H1 (cell line): Measurements from ENCODE around the gene LGALS12. TPM values are rescaled to one million over a fixed set of nuclear protein-coding genes. Genes with fewer than 3 reads are reported as not detected.

Experiments used
- CTCF ChIA-PET: fragments of 300-600 bp; sonication (Branson Sonifier 250); formaldehyde crosslinking; loops from one replicate; lab custom pipeline; 2021; ENCODE audit not compliant: partially characterized antibody; lab: Charles Lee
- POLR2A ChIA-PET: fragments of 300-600 bp; sonication (Branson Sonifier 250); formaldehyde crosslinking; loops from one replicate; lab custom pipeline; 2021; ENCODE audit warnings: inconsistent platforms; ENCODE audit not compliant: partially characterized antibody; lab: Charles Lee
- DNase-seq, 2 experiments: peaks; one replicate each; pipeline versions ENCODE4 v3.0.0 to v3.0.0-alpha.2; 2010 to 2022; ENCODE audit warnings: low spot score in 2 of 2, low read depth in 1 of 2, mixed read lengths in 1 of 2
- FAIRE-seq: peaks from 2 replicates; lab custom pipeline; 2011; peaks lifted over from hg19 to GRCh38; lab: Jason Lieb, UNC
- H2AFZ ChIP-seq: 2 replicates; pipeline ENCODE4 v1.8.1; 2012; ENCODE audit warnings: low read length, inconsistent platforms
- H2AK5ac ChIP-seq: 2 replicates; pipeline ENCODE4 v1.6.1; 2013; ENCODE audit warnings: low read depth, low read length
- H2BK120ac ChIP-seq: replicated peaks from 2 replicates; pipeline ENCODE3; 2013; ENCODE audit warnings: low read depth, low read length, inconsistent platforms
- H2BK12ac ChIP-seq: 2 replicates; pipeline ENCODE4 v1.6.1; 2013; ENCODE audit warnings: low read depth, low read length
- H2BK15ac ChIP-seq: 2 replicates; pipeline ENCODE4 v1.6.1; 2013; ENCODE audit warnings: low read length
- H2BK20ac ChIP-seq: 2 replicates; pipeline ENCODE4 v1.6.1; 2013; ENCODE audit warnings: low read length
- H2BK5ac ChIP-seq: 2 replicates; pipeline ENCODE4 v1.6.1; 2013; ENCODE audit warnings: low read depth, low read length
- H3K14ac ChIP-seq: 2 replicates; pipeline ENCODE4 v1.6.1; 2013; ENCODE audit warnings: inconsistent platforms; ENCODE audit not compliant: insufficient read length
- H3K18ac ChIP-seq: 2 replicates; pipeline ENCODE4 v1.6.1; 2013; ENCODE audit warnings: low read length; ENCODE audit errors: extremely low read depth
- H3K23ac ChIP-seq: 2 replicates; pipeline ENCODE4 v1.6.1; 2013; ENCODE audit warnings: inconsistent platforms; ENCODE audit not compliant: insufficient read length
- H3K23me2 ChIP-seq: 2 replicates; pipeline ENCODE4 v1.6.1; 2013; ENCODE audit warnings: low read depth, low read length
- H3K27ac ChIP-seq: 2 replicates; pipeline ENCODE4 v1.6.1; 2011; ENCODE audit warnings: low read depth, low read length, inconsistent platforms
- H3K27me3 ChIP-seq, 4 experiments: replicated peaks in 1 of 4; 1 replicate in 1 of 4; 2 replicates in 3 of 4; pipeline versions ENCODE4 v1.6.1 to v1.8.1; 2011 to 2013; ENCODE audit warnings: low read length in 3 of 4, mild to moderate bottlenecking in 3 of 4, inconsistent platforms in 2 of 4, mixed read lengths in 2 of 4, moderate library complexity in 1 of 4; ENCODE audit not compliant: control insufficient read depth in 3 of 4, insufficient read depth in 3 of 4; ENCODE audit errors: extremely low read depth in 1 of 4
- H3K36me3 ChIP-seq, 4 experiments: 2 replicates each; pipeline versions ENCODE4 v1.6.1 to v1.8.1; 2011 to 2013; ENCODE audit warnings: mild to moderate bottlenecking in 4 of 4, low read length in 3 of 4, moderate library complexity in 2 of 4, control low read depth in 1 of 4, inconsistent platforms in 1 of 4; ENCODE audit not compliant: insufficient read depth in 4 of 4, control insufficient read depth in 2 of 4
- H3K4ac ChIP-seq: replicated peaks from 2 replicates; pipeline ENCODE3; 2013; ENCODE audit warnings: low read length, low read depth, mixed read lengths, inconsistent platforms; ENCODE audit not compliant: insufficient read length
- H3K4me1 ChIP-seq, 4 experiments: replicated peaks in 1 of 4; 1 replicate in 1 of 4; 2 replicates in 3 of 4; pipeline versions ENCODE4 v1.6.1 to v1.8.1; 2011 to 2013; ENCODE audit warnings: low read length in 3 of 4, inconsistent platforms in 2 of 4, mixed read lengths in 1 of 4; ENCODE audit not compliant: insufficient read depth in 4 of 4, control insufficient read depth in 3 of 4
- H3K4me2 ChIP-seq, 2 experiments: 2 replicates each; pipeline versions ENCODE4 v1.6.1 to v1.8.1; 2011 to 2013; ENCODE audit warnings: low read depth in 2 of 2, low read length in 2 of 2, control low read depth in 1 of 2, inconsistent platforms in 1 of 2, mild to moderate bottlenecking in 1 of 2; ENCODE audit not compliant: insufficient read depth in 1 of 2
- H3K4me3 ChIP-seq, 4 experiments: fragments of 200-600, 300-600 bp in 1 of 4; sonication (generic), shearing (Covaris generic), sonication (Bioruptor Twin) in 1 of 4; 2 replicates each; pipeline versions ENCODE4 v1.5.1 to v1.8.1; 2011 to 2016; ENCODE audit warnings: low read length in 4 of 4, low read depth in 3 of 4, control low read depth in 2 of 4, inconsistent platforms in 2 of 4, mild to moderate bottlenecking in 2 of 4, mixed read lengths in 1 of 4, moderate library complexity in 1 of 4; ENCODE audit not compliant: insufficient read depth in 2 of 4; ENCODE audit errors: extremely low read depth in 1 of 4
- H3K56ac ChIP-seq: replicated peaks from 2 replicates; pipeline ENCODE3; 2013; ENCODE audit warnings: low read depth, mild to moderate bottlenecking, mixed read lengths, low read length, inconsistent platforms; ENCODE audit not compliant: insufficient read length
- H3K79me1 ChIP-seq: 2 replicates; pipeline ENCODE4 v1.6.1; 2013; ENCODE audit warnings: low read depth, low read length, control low read depth
- H3K79me2 ChIP-seq, 2 experiments: 2 replicates each; pipeline versions ENCODE4 v1.6.1 to v1.8.1; 2012 to 2013; ENCODE audit warnings: low read length in 2 of 2, mild to moderate bottlenecking in 2 of 2, inconsistent platforms in 1 of 2; ENCODE audit not compliant: insufficient read depth in 2 of 2, control insufficient read depth in 1 of 2
- H3K9ac ChIP-seq, 4 experiments: replicated peaks in 1 of 4; 1 replicate in 1 of 4; 2 replicates in 3 of 4; pipeline versions ENCODE4 v1.6.1 to v1.8.1; 2011 to 2013; ENCODE audit warnings: low read depth in 3 of 4, low read length in 3 of 4, control low read depth in 2 of 4, mild to moderate bottlenecking in 2 of 4, moderate library complexity in 2 of 4, inconsistent platforms in 1 of 4; ENCODE audit errors: extremely low read depth in 1 of 4
- H3K9me3 ChIP-seq, 2 experiments: 2 replicates each; pipeline versions ENCODE4 v1.6.1 to v1.8.1; 2012 to 2013; ENCODE audit warnings: mild to moderate bottlenecking in 2 of 2, moderate library complexity in 2 of 2, control low read depth in 1 of 2, inconsistent platforms in 1 of 2, low read depth in 1 of 2, low read length in 1 of 2, mixed read lengths in 1 of 2; ENCODE audit not compliant: insufficient read depth in 2 of 2
- H4K20me1 ChIP-seq, 2 experiments: replicated peaks in 1 of 2; 2 replicates each; pipeline versions ENCODE3 to v1.8.1; 2011 to 2013; ENCODE audit warnings: inconsistent platforms in 2 of 2, low read length in 2 of 2, mild to moderate bottlenecking in 1 of 2; ENCODE audit not compliant: insufficient read depth in 2 of 2, control insufficient read depth in 1 of 2
- H4K5ac ChIP-seq: 2 replicates; pipeline ENCODE4 v1.6.1; 2013; ENCODE audit warnings: low read length, low read depth, mixed read lengths, inconsistent platforms; ENCODE audit not compliant: insufficient read length
- H4K8ac ChIP-seq: 2 replicates; pipeline ENCODE4 v1.8.0; 2013; ENCODE audit warnings: mild to moderate bottlenecking, moderate library complexity, low read length, inconsistent platforms; ENCODE audit not compliant: insufficient read depth; ENCODE audit errors: extremely low read depth
- H4K91ac ChIP-seq: replicated peaks from 2 replicates; pipeline ENCODE3; 2013; ENCODE audit warnings: low read length, mixed read lengths, inconsistent platforms; ENCODE audit not compliant: insufficient read length
- PHF8 ChIP-seq: fragments of 200-600 bp; sonication (generic); conservative IDR thresholded peaks from 2 replicates; pipeline ENCODE4 v1.7.1; 2012; ENCODE audit warnings: low read depth, mild to moderate bottlenecking, inconsistent platforms, low read length, moderate library complexity
- WGBS, 2 experiments: shearing (Covaris generic) in 1 of 2; methylation state at CpG; one replicate each; pipeline versions ENCODE4 v1.1.6 to v1.1.7; 2013 to 2015; ENCODE audit warnings: low lambda C conversion rate in 2 of 2, mixed read lengths in 2 of 2, inconsistent platforms in 1 of 2, low coverage in 1 of 2, missing lambda C conversion rate in 1 of 2; ENCODE audit not compliant: insufficient replicate concordance in 2 of 2, insufficient coverage in 1 of 2, insufficient read length in 1 of 2; ENCODE audit errors: extremely low coverage in 1 of 2, missing lambda C conversion rate in 1 of 2; 5-methylcytosine and 5-hydroxymethylcytosine counted together
- polyA plus RNA-seq, 7 experiments: library from polyadenylated mRNA; depleted of rRNA in 3 of 7; stranded (reverse) in 5 of 7; unstranded in 2 of 7; fragments of >200 nt in 5 of 7; fragments of 200-250 nt in 2 of 7; gene quantifications; 1 replicate in 5 of 7; 2 replicates in 1 of 7; 4 replicates in 1 of 7; pipeline versions ENCODE4 v1.2.1 to v1.2.3, GENCODE V29; 2011 to 2013; ENCODE audit warnings: missing spikeins in 2 of 7, mixed read lengths in 2 of 7
- total RNA-seq: library from RNA; stranded (reverse); fragmentation: NEBNext Ultra II Directional; extraction: Animal tissue kit (Norgen Biotek cat#: 25700); gene quantifications from 2 replicates; pipeline ENCODE4 v1.2.1, GENCODE V29; 2021

LGALS12 gene
- total and polyA plus RNA-seq, 2 of the 8 experiments (the other 6 are each of a cell fraction or from before 2014, with no cell fraction given): 1.6 to 2.9 TPM

GRCh38 chr11:63491636-63492372 is 14.1 kb upstream of the LGALS12 start:
- H4K20me1 ChIP-seq: no peaks in the 10 kb centered on the region
- no peak overlapping the region for H2BK20ac ChIP-seq
- H2AK5ac ChIP-seq: peak overlapping the region; percentile 9; the same call in 1 of the 2 replicates
- no peak for TF ChIP-seq PHF8
- no peak overlapping the region for H3K56ac ChIP-seq
- H3K9ac ChIP-seq: peak overlapping the region in 1 of 4 experiments; percentile 43; a peak in 1 of 7 replicates
- no peak overlapping the region for H3K4ac ChIP-seq
- H2AFZ ChIP-seq: no peak overlapping the region; the same call in 1 of the 2 replicates
- no peaks in the 10 kb centered on the region for H3K79me2 ChIP-seq
- ChIA-PET POLR2A (interaction anchor here (1.0 to 2.8 kb wide), 5 partner anchors 13 to 118 kb away, joined by 3 to 10 read pairs (median 3); no protein-coding TSS in a partner anchor), CTCF (interaction anchor here (0.9 to 5.4 kb wide), 4 partner anchors 12 to 63 kb away, joined by 3 to 63 read pairs (median 29); partner anchors contain the start of gene LGALS12)
- H3K14ac ChIP-seq: no peak overlapping the region
- no peak overlapping the region for H4K5ac ChIP-seq
- H3K9me3 ChIP-seq: peaks cover 3 to 9% of the 10 kb centered on the region in 2 experiments; a peak in 2 of 4 replicates
- no peak overlapping the region for H2BK12ac ChIP-seq
- DNase-seq (no peak), FAIRE-seq (peak; percentile 69)
- no peak overlapping the region for H3K27ac ChIP-seq
- no peak overlapping the region for H2BK15ac ChIP-seq
- H3K4me1 ChIP-seq: peaks cover 6 to 10% (median 9%) of the 10 kb centered on the region in 4 experiments; a peak in 5 of 7 replicates
- H3K23me2 ChIP-seq: peaks cover 7% of the 10 kb centered on the region; the same call in 1 of the 2 replicates
- peak overlapping the region; percentile 53 to 69 (median 61) for H3K4me3 ChIP-seq
- H3K23ac ChIP-seq: no peak overlapping the region
- peaks cover 0 to 4% (median 0%) of the 10 kb centered on the region in 4 experiments; a peak in 1 of 8 replicates for H3K36me3 ChIP-seq
- H4K8ac ChIP-seq: no peak overlapping the region
- H3K27me3 ChIP-seq: no peaks in the 10 kb centered on the region; a peak in 1 of 7 replicates
- peak overlapping the region; percentile 62 to 74 for H3K4me2 ChIP-seq
- WGBS, 2 experiments: 37% methylated on average over 11 of the region's 11 CpGs; no CpG with 5 or more reads in 1 of the 2 experiments
- no peak overlapping the region for H4K91ac ChIP-seq
- H2BK120ac ChIP-seq: no peak overlapping the region
- H3K18ac ChIP-seq: no peak overlapping the region
- no peak overlapping the region for H2BK5ac ChIP-seq
- H3K79me1 ChIP-seq: no peaks in the 10 kb centered on the region
